GM12865 (cell line): ENCODE data around the gene TSSC4.

Source experiments
- DNase-seq: peaks from one replicate; pipeline ENCODE4 v3.0.0; 2010; ENCODE audit warnings: low read depth
- H3K4me3 ChIP-seq: 2 replicates; pipeline ENCODE4 v1.5.1; 2011; ENCODE audit warnings: mild to moderate bottlenecking, low read depth, low read length, control low read depth
- CTCF ChIP-seq: IDR thresholded peaks from 2 replicates; pipeline ENCODE4 v1.5.1; 2011; ENCODE audit warnings: low read length, control low read depth, low read depth, inconsistent platforms; ENCODE audit not compliant: insufficient read depth; ENCODE audit errors: missing control alignments

The TSSC4 gene

GRCh38 chr11:2382129-2382517 lies 18.4 kb upstream of the TSSC4 start:
- peak overlapping the region; percentile 3 for H3K4me3 ChIP-seq
- TF ChIP-seq CTCF, result no peak
- DNase-seq, result no peak

GRCh38 chr11:2382936-2383851 lies 17.4 kb upstream of the TSSC4 start:
- peak overlapping the region; percentile 3; the same call in 1 of the 2 replicates for H3K4me3 ChIP-seq
- TF ChIP-seq CTCF, result no peak
- DNase-seq, result no peak

- peak overlapping the region; percentile 61 for H3K4me3 ChIP-seq
- TF ChIP-seq CTCF, result no peak
- DNase-seq, result peak; percentile 84
Measured at GRCh38 chr11:2383852-2384804, 16.4 kb upstream of the TSSC4 start.

- no peak for TF ChIP-seq CTCF
- H3K4me3 ChIP-seq, result peak overlapping the region; percentile 61
- DNase-seq, result peak; percentile 80
Measured at GRCh38 chr11:2385156-2386151, 15.1 kb upstream of the TSSC4 start.

- peak overlapping the region; percentile 61 for H3K4me3 ChIP-seq
- TF ChIP-seq CTCF, result no peak
- no peak for DNase-seq
Measured at GRCh38 chr11:2386591-2386990, 14.0 kb upstream of the TSSC4 start.

- TF ChIP-seq CTCF, result no peak
- H3K4me3 ChIP-seq, result peak overlapping the region; percentile 61
- DNase-seq, result peak; percentile 51
Measured at GRCh38 chr11:2387266-2387987, 13.1 kb upstream of the TSSC4 start.
